Chondrocyte (in vitro differentiated cells): Measurements from ENCODE around the gene DNAJB8. TPM values are rescaled to one million over a fixed set of nuclear protein-coding genes. Genes with fewer than 3 reads are reported as not detected.

Experiments used
- DNase-seq: peaks from one replicate; pipeline ENCODE4 v3.0.0; 2021; ENCODE audit warnings: mixed read lengths, low spot score
- H3K27ac Mint-ChIP-seq: one replicate; pipeline ENCODE4 v1.8.0; 2021; ENCODE audit warnings: mild to moderate bottlenecking, moderate library complexity, mixed read lengths; ENCODE audit not compliant: unreplicated experiment
- H3K27me3 Mint-ChIP-seq: 2 replicates; pipeline ENCODE4 v1.8.0; 2021; ENCODE audit warnings: low read depth, mixed read lengths
- H3K36me3 Mint-ChIP-seq: 2 replicates; pipeline ENCODE4 v1.8.0; 2021; ENCODE audit warnings: low read depth, mixed read lengths
- H3K4me1 Mint-ChIP-seq: 2 replicates; pipeline ENCODE4 v1.8.0; 2021; ENCODE audit warnings: low read depth, mild to moderate bottlenecking, mixed read lengths
- H3K4me3 Mint-ChIP-seq: one replicate; pipeline ENCODE4 v1.8.0; 2021; ENCODE audit warnings: mild to moderate bottlenecking, moderate library complexity, mixed read lengths; ENCODE audit not compliant: unreplicated experiment
- H3K9me3 Mint-ChIP-seq: 2 replicates; pipeline ENCODE4 v1.8.0; 2021; ENCODE audit warnings: low read depth, mixed read lengths
- total RNA-seq: library from RNA; stranded (reverse); gene quantifications from 3 replicates; pipeline ENCODE4 v1.2.1, GENCODE V29; 2021
- TF ChIP-seq, protein P1 (sequence below): fragments of 200-600 bp; sonication (generic); IDR thresholded peaks from 2 replicates; pipeline ENCODE4 v1.5.0; 2021; ENCODE audit warnings: antibody characterized with exemption, mild to moderate bottlenecking, moderate library complexity

The DNAJB8 gene
- total RNA-seq, 1 donor from 2014 or later: not detected

DNA sequence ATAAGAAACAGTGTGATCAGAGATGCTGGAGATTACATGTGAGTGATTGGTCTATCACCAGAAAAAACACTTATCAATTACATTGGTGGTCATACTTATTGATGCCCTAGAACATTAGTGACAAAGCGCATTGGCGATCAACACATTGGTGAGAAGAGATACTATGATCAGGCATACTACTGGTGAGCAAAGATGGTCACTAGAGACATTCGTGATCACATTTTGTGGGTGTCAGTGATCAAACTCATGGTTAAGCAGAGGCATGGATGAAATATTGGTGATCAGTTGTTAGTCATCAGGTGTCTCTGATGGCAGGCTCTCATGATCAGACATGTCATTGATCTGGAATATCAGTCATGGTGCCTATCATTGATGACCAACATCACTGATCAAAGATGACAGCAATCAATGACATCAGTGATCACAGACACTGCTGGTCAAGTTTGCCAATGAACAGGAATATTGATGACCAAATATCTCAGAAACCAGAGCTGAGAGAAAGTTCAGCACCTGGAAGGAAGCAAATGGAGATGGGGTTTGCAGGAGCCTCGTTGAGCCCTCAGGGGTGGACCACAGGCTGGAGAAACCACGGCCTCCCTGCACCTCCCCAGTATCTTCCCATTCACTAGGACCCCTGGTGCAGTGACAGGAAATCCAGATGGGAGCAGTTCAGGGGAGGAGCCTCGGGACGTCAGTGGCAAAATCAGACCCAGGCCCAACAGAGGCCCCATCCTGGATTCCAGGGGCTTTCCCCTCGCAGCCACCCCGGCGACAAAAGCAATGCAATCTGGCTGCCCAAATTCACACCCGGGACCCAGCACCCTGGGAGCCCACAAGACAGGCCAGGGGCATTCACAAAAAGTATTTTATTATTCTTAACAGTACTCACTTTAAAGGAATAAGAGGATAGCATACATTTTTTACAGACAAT, 12.2 kb upstream of the DNAJB8 start:
- Mint-ChIP-seq H3K9me3 (no peaks in the 10 kb centered on the region), H3K36me3 (no peaks in the 10 kb centered on the region), H3K4me1 (peaks cover 14% of the 10 kb centered on the region), H3K27ac (no peak overlapping the region), H3K4me3 (no peak overlapping the region), H3K27me3 (peaks cover 38% of the 10 kb centered on the region)
- TF ChIP-seq, protein P1, sequence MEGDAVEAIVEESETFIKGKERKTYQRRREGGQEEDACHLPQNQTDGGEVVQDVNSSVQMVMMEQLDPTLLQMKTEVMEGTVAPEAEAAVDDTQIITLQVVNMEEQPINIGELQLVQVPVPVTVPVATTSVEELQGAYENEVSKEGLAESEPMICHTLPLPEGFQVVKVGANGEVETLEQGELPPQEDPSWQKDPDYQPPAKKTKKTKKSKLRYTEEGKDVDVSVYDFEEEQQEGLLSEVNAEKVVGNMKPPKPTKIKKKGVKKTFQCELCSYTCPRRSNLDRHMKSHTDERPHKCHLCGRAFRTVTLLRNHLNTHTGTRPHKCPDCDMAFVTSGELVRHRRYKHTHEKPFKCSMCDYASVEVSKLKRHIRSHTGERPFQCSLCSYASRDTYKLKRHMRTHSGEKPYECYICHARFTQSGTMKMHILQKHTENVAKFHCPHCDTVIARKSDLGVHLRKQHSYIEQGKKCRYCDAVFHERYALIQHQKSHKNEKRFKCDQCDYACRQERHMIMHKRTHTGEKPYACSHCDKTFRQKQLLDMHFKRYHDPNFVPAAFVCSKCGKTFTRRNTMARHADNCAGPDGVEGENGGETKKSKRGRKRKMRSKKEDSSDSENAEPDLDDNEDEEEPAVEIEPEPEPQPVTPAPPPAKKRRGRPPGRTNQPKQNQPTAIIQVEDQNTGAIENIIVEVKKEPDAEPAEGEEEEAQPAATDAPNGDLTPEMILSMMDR: no peak
- DNase-seq: peak; percentile 36

DNA sequence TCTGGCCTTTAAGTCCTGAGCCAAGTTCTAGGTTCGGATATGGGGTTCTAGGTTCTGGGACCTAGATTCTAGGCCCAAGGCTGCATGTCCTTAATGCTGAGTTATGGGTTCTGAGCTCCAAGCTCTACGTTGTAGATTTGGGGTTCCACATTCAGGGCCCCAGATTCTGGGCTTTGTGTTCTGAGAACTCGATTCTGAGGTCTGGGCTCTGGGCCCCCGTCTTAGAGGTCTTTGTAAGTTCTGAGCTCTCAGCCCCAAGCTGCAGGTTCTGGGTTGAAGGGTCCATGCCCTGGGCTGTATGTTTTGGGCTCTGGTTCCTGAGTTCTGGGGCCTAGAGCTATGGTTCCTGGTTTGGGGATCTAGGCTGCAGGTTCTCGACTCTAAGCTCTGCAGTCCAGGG, 10.0 kb upstream of the DNAJB8 start:
- Mint-ChIP-seq H3K4me1 (no peaks in the 10 kb centered on the region), H3K27ac (no peak overlapping the region), H3K9me3 (no peaks in the 10 kb centered on the region), H3K4me3 (no peak overlapping the region), H3K27me3 (peaks cover 35% of the 10 kb centered on the region), H3K36me3 (no peaks in the 10 kb centered on the region)
- TF ChIP-seq, protein P1: no peak
- DNase-seq: no peak

DNA sequence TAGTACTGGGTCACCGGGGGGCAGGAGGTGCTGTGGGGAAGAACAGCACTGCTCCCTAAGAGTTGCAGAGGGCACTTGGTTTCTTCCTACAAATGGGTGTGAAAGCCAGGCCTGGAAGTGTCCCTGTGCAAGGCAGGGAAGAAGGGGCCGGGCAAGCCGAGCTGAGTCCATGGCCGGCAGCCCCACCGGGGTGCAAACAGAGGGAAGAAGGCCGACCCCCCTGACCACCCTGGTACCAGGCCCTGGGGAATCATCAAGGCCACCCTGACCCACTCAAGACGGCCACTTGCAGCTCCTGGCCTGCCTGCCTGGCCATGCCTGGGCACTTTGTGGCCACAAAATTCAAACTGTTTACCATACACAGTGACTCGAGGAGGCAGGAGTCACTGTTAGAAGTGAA, 8.7 kb upstream of the DNAJB8 start:
- Mint-ChIP-seq H3K4me3 (no peak overlapping the region), H3K36me3 (peaks cover 3% of the 10 kb centered on the region), H3K4me1 (no peaks in the 10 kb centered on the region), H3K27me3 (peaks cover 45% of the 10 kb centered on the region), H3K27ac (no peak overlapping the region), H3K9me3 (peaks cover 3% of the 10 kb centered on the region)
- no peak for DNase-seq
- TF ChIP-seq, protein P1: no peak

DNA sequence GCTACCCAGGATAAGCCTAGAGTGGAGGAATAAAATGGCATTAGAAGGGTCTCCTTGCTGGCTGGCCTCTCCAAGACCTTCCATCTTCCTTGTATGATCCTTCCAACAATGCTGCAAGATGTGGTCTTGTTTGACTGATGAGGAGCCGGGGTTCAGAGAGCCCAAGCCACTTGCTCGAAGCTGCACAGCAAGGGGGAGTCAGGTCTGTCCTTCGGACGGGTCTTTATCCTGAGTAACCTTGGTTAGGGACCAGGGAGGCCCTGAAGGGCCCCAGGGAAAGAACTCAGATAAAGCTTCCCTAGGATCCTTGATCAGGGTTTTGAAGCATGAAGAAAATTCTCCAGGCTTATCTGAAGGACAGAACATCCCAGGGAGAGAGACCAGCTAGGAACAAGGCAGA, 7.0 kb upstream of the DNAJB8 start:
- DNase-seq: no peak
- Mint-ChIP-seq H3K9me3 (peaks cover 3% of the 10 kb centered on the region), H3K27ac (no peak overlapping the region), H3K36me3 (peaks cover 3% of the 10 kb centered on the region), H3K4me1 (no peaks in the 10 kb centered on the region), H3K4me3 (no peak overlapping the region), H3K27me3 (peaks cover 45% of the 10 kb centered on the region)
- TF ChIP-seq, protein P1: no peak

DNA sequence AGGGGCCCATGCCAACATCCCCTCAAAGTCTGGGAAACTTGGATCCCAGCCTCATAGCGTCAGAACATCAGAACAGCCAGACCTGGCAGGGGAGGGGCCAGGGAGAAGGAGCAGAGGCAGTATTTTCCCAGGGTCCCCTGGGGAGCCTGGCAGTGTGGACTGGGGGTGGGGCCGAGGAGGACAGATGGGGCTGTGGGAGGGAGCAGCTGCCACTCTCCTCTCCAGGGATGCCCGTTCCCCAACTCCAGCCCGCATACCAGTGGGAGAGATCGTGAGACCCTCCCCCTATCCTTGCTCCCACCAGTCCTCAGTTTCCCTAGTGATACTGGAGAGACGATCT, 6.5 kb upstream of the DNAJB8 start:
- peaks cover 48% of the 10 kb centered on the region for H3K27me3 Mint-ChIP-seq
- no peak for DNase-seq

More for the DNA sequence above, 6.5 kb upstream of the DNAJB8 start:
- H3K36me3 Mint-ChIP-seq: peaks cover 3% of the 10 kb centered on the region
- H3K4me3 Mint-ChIP-seq: no peak overlapping the region
- no peaks in the 10 kb centered on the region for H3K4me1 Mint-ChIP-seq
- TF ChIP-seq, protein P1: no peak
- H3K27ac Mint-ChIP-seq: no peak overlapping the region
- H3K9me3 Mint-ChIP-seq: peaks cover 3% of the 10 kb centered on the region
